ENCODE results near the gene MRPS14. TPM values are rescaled to one million over a fixed set of nuclear protein-coding genes. Genes with fewer than 3 reads are reported as not detected.

MRPS14 gene
- total RNA-seq, result 10 to 100 TPM; 30.3 to 30.9 TPM
- polyA plus RNA-seq (2013, experiment 1 of 2), result 38.2 TPM
- polyA plus RNA-seq (2013, experiment 2 of 2), result 35.3 TPM
- long read RNA-seq, experiment 1, transcript MRPS14-202 (3 exons, 2,115 nt), result major isoform, 12 of 19 reads
- long read RNA-seq, experiment 1, partial matches to known transcripts, result 3 of 19 reads
- long read RNA-seq, experiment 1, other reads (novel, unspliced or antisense), result 4 of 19 reads
- long read RNA-seq, experiment 2, transcript MRPS14-202 (3 exons, 2,115 nt), result major isoform, 61 of 71 reads
- long read RNA-seq, experiment 2, transcript MRPS14-201 (3 exons, 910 nt), result minor isoform, 7 of 71 reads
- long read RNA-seq, experiment 2, partial matches to known transcripts, result 2 of 71 reads
- long read RNA-seq, experiment 2, other reads (novel, unspliced or antisense), result 1 of 71 reads
- long read RNA-seq, experiment 3, transcript MRPS14-201 (3 exons, 910 nt), result minor isoform, 7 of 61 reads
- long read RNA-seq, experiment 3, transcript MRPS14-202 (3 exons, 2,115 nt), result major isoform, 53 of 61 reads
- long read RNA-seq, experiment 3, partial matches to known transcripts, result 1 of 61 reads
- long read RNA-seq, experiment 3, other reads (novel, unspliced or antisense), result 0 of 61 reads
- long read RNA-seq, experiment 4, transcript MRPS14-202 (3 exons, 2,115 nt), result major isoform, 8 of 14 reads
- long read RNA-seq, experiment 4, partial matches to known transcripts, result 2 of 14 reads
- long read RNA-seq, experiment 4, other reads (novel, unspliced or antisense), result 3 of 14 reads

DNA sequence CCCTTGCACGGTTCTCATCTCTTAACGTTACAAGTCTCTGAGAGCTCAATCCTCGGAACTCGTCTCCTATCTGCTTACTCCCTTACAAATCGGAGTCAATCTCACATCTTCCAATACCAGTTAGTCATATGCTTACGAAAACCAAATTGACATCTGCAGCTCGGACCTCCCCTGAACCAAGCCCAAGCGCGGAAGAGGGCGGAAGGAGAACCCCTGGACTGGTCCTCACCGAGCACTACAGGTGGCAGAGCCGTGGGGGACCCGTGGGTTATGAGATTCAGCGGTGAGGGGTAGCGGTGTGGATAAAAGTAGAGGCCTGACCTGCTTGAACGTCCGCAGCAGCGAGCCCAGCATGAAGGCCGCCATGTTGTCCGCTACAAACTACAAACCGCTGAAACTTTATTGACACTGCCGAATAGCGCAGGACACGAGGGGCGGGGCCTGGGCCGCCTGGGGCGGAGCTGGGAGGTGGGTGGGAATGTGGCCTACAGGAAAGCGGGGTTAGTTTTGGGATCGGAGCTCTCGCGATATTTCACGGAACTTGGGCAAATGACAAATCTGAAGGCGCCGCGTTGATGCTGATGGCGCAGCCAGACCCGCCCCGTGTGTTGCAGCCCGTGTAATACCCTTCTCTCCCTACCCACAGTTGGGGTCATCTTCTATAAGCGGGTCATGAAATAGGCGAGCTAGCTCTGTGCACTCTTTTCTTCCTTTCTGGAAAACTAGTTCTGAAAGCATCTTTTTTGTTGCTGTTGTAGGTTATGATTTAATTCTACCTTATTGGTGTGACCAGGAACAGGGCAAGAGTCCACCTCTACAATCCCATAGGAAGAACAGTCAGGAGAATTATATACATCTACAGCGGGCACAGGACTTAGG is at the start of gene MRPS14:
TSS of gene MRPS14 (minus strand) at position 383 of the 879 bp plus-strand sequence. CDS start at position 366, 17 bp downstream.
- Histone ChIP-seq H3K27ac (ENCODE audit: low read depth, low read length) (no peak within 1 kb of the TSS), H3K27me3 (ENCODE audit: control insufficient read depth, insufficient read depth, low read length, poor library complexity, severe bottlenecking) (no peaks in the 10 kb centered on the region), H3K9me3 (ENCODE audit: control insufficient read depth, low read length) (no peaks in the 10 kb centered on the region), H3K9ac (ENCODE audit: extremely low read depth, low read length, poor library complexity, severe bottlenecking) (peak within 1 kb of the TSS; percentile 79), H3K4me3 (ENCODE audit: low read length) (peak within 1 kb of the TSS; percentile 96), H3K4me1 (ENCODE audit: control insufficient read depth, insufficient read depth, low read length) (no peaks in the 10 kb centered on the region), H3K36me3 (ENCODE audit: control insufficient read depth, insufficient read depth, low read length) (peaks cover 8% of the 10 kb centered on the region)
- peaks cover 8% of the 10 kb centered on the region for H3K4me1 Mint-ChIP-seq
- peak; percentile 99 for DNase-seq
- H3K36me3 Mint-ChIP-seq (ENCODE audit: low read depth), result peaks cover 1% of the 10 kb centered on the region
- peaks cover 11% of the 10 kb centered on the region for H3K9me3 Mint-ChIP-seq
- 4 to 5% methylated on average over 19 to 42 of the region's 42 CpGs for WGBS, 2 experiments (ENCODE audit: insufficient coverage in 1 of 2, insufficient read length in 1 of 2)
- H3K27me3 Mint-ChIP-seq (ENCODE audit: insufficient read depth), result no peaks in the 10 kb centered on the region
- peak within 1 kb of the TSS; percentile 97 for H3K27ac Mint-ChIP-seq
- TF ChIP-seq, protein P1, sequence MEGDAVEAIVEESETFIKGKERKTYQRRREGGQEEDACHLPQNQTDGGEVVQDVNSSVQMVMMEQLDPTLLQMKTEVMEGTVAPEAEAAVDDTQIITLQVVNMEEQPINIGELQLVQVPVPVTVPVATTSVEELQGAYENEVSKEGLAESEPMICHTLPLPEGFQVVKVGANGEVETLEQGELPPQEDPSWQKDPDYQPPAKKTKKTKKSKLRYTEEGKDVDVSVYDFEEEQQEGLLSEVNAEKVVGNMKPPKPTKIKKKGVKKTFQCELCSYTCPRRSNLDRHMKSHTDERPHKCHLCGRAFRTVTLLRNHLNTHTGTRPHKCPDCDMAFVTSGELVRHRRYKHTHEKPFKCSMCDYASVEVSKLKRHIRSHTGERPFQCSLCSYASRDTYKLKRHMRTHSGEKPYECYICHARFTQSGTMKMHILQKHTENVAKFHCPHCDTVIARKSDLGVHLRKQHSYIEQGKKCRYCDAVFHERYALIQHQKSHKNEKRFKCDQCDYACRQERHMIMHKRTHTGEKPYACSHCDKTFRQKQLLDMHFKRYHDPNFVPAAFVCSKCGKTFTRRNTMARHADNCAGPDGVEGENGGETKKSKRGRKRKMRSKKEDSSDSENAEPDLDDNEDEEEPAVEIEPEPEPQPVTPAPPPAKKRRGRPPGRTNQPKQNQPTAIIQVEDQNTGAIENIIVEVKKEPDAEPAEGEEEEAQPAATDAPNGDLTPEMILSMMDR (conservative IDR thresholded peaks at IDR 0.05), result peak; percentile 19
- H3K4me3 Mint-ChIP-seq, result peak within 1 kb of the TSS; percentile 78

DNA sequence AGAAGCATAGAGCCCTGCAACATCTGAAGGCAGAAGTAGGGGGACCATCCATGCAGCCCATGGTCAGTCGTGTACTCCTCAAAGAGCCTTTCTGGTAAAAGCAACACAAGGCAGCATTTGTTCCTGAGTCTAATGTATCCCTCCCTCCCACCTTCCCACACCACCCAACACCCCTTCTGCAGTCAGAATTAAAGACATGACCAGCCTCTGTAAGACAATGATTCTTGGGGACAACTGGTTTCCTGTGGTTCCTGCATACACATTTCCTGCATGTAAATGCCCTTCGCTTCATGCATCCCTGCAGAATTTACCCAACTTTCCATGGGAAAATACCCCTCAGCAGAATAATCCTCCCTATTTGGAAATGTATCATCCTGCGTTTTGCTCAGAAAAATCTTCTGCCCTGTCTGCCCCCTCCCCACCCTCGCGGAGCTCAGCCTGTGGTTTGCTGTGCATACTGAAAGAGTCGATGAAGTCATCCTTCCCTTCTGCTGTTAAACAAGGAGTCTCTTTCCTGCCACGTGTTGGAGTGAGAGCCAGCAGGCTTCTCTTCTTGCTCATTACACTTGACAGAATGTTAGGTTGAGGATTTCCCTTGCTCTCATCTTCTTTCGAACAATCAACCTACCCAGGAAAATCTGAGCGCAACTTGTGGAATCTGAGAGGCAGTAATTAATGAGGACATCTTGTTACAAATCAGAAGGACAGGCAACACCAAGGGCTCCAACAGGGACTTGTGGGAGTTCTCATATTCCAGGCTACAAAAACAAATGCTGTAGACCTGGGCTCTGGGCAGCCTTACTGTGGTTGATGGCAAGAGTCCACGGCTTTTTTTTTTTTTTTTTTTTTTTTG is 49.1 kb upstream of the MRPS14 start:
- no peaks in the 10 kb centered on the region for H3K4me1 ChIP-seq (ENCODE audit: control insufficient read depth, insufficient read depth, low read length)
- H3K36me3 Mint-ChIP-seq (ENCODE audit: low read depth), result no peaks in the 10 kb centered on the region
- H3K9ac ChIP-seq (ENCODE audit: extremely low read depth, low read length, poor library complexity, severe bottlenecking), result no peak overlapping the region
- H3K4me3 ChIP-seq (ENCODE audit: low read length), result no peak overlapping the region
- H3K9me3 Mint-ChIP-seq, result no peaks in the 10 kb centered on the region
- peak; percentile 68 for DNase-seq
- no peaks in the 10 kb centered on the region for H3K9me3 ChIP-seq (ENCODE audit: control insufficient read depth, low read length)
- H3K4me1 Mint-ChIP-seq, result peaks cover 6% of the 10 kb centered on the region
- no peaks in the 10 kb centered on the region for H3K27me3 ChIP-seq (ENCODE audit: control insufficient read depth, insufficient read depth, low read length, poor library complexity, severe bottlenecking)
- TF ChIP-seq, protein P1 (conservative IDR thresholded peaks at IDR 0.05), result no peak
- peak overlapping the region; percentile 52 for H3K27ac Mint-ChIP-seq
- H3K27me3 Mint-ChIP-seq (ENCODE audit: insufficient read depth), result peaks cover 10% of the 10 kb centered on the region
- WGBS, 2 experiments (ENCODE audit: insufficient coverage in 1 of 2, insufficient read length in 1 of 2), result 54 to 81% methylated on average over 4 to 10 of the region's 10 CpGs
- no peaks in the 10 kb centered on the region for H3K36me3 ChIP-seq (ENCODE audit: control insufficient read depth, insufficient read depth, low read length)
- no peak overlapping the region for H3K4me3 Mint-ChIP-seq
- H3K27ac ChIP-seq (ENCODE audit: low read depth, low read length), result peak overlapping the region; percentile 41
